Immature natural killer cell (primary cell): Measurements from ENCODE around the gene HCAR1. TPM values are rescaled to one million over a fixed set of nuclear protein-coding genes. Genes with fewer than 3 reads are reported as not detected.
"Not testable (repeated sequence)": the region's sequence is repeated elsewhere in the genome, so short reads cannot be mapped to it uniquely, and the experiment has no call there.

Experiments used
- DNase-seq, 3 donors: peaks; one replicate each; pipeline ENCODE4 v3.0.0; 2022; ENCODE audit warnings: mixed read lengths in 1 of 3
- H3K27ac Mint-ChIP-seq, 6 donors: one replicate each; pipeline ENCODE4 v1.8.0; 2020; ENCODE audit warnings: mixed read lengths in 6 of 6, mild to moderate bottlenecking in 5 of 6, inconsistent platforms in 4 of 6, moderate library complexity in 3 of 6
- H3K27me3 Mint-ChIP-seq, 3 donors: one replicate each; pipeline ENCODE4 v1.8.0; 2020 to 2021; ENCODE audit warnings: low read depth in 3 of 3, mild to moderate bottlenecking in 3 of 3, mixed read lengths in 3 of 3, moderate library complexity in 3 of 3, inconsistent platforms in 1 of 3
- H3K36me3 Mint-ChIP-seq, 3 donors: one replicate each; pipeline ENCODE4 v1.8.0; 2020; ENCODE audit warnings: mixed read lengths in 3 of 3, inconsistent platforms in 2 of 3, mild to moderate bottlenecking in 2 of 3
- H3K4me1 Mint-ChIP-seq, 2 donors: one replicate each; pipeline ENCODE4 v1.8.0; 2020; ENCODE audit warnings: inconsistent platforms in 2 of 2, mild to moderate bottlenecking in 2 of 2, mixed read lengths in 2 of 2, moderate library complexity in 1 of 2
- H3K4me3 Mint-ChIP-seq, 5 donors: one replicate each; pipeline ENCODE4 v1.8.0; 2020; ENCODE audit warnings: mild to moderate bottlenecking in 5 of 5, mixed read lengths in 5 of 5, inconsistent platforms in 3 of 5, moderate library complexity in 3 of 5
- H3K9me3 Mint-ChIP-seq, 6 donors: one replicate each; pipeline ENCODE4 v1.8.0; 2020; ENCODE audit warnings: mild to moderate bottlenecking in 6 of 6, mixed read lengths in 6 of 6, inconsistent platforms in 4 of 6, moderate library complexity in 3 of 6
- polyA plus RNA-seq, 3 donors: library from polyadenylated mRNA; unstranded; fragments of 300-500 nt; fragmentation: Illumina TruSeq; gene quantifications; one replicate each; pipeline ENCODE4 v1.2.3, GENCODE V29; 2021

Gene HCAR1
- polyA plus RNA-seq = not detected

- Mint-ChIP-seq H3K9me3 (no peaks in the 10 kb centered on the region), H3K27me3 (peaks cover 0 to 6% (median 4%) of the 10 kb centered on the region in 3 donors), H3K4me1 (peaks cover 0 to 2% of the 10 kb centered on the region in 2 donors), H3K27ac (no peak within 1 kb of the TSS), H3K4me3 (no peak within 1 kb of the TSS), H3K36me3 (no peaks in the 10 kb centered on the region)
- no peak for DNase-seq
Observed at GRCh38 chr12:122730215-122731014, at the start of gene HCAR1. TSS of gene HCAR1 (minus strand) at chr12:122730844. CDS start at chr12:122730339, 505 bp downstream.

GRCh38 chr12:122757568-122757967 lies 26.9 kb upstream of the HCAR1 start:
- no peak for DNase-seq
- H3K27me3 Mint-ChIP-seq = peaks cover 0 to 5% (median 3%) of the 10 kb centered on the region in 3 donors
- peaks cover 28 to 54% of the 10 kb centered on the region in 2 donors for H3K4me1 Mint-ChIP-seq
- peaks cover 29 to 40% (median 32%) of the 10 kb centered on the region in 3 donors for H3K36me3 Mint-ChIP-seq
- H3K9me3 Mint-ChIP-seq = no peaks in the 10 kb centered on the region
- peak overlapping the region in 3 of 6 donors; percentile 10 to 60 (median 59) for H3K27ac Mint-ChIP-seq
- no peak overlapping the region for H3K4me3 Mint-ChIP-seq

- Mint-ChIP-seq H3K36me3 (peaks cover 24 to 35% (median 28%) of the 10 kb centered on the region in 3 donors), H3K27ac (peak overlapping the region in 4 of 6 donors; percentile 18 to 64 (median 36)), H3K27me3 (peaks cover 0 to 7% (median 5%) of the 10 kb centered on the region in 3 donors), H3K9me3 (no peaks in the 10 kb centered on the region), H3K4me3 (no peak overlapping the region), H3K4me1 (peaks cover 35 to 61% of the 10 kb centered on the region in 2 donors)
- no peak for DNase-seq
Observed at GRCh38 chr12:122754790-122755189, 24.1 kb upstream of the HCAR1 start.

- DNase-seq = peak in 1 of 3 donors; percentile 3
- Mint-ChIP-seq H3K9me3 (no peaks in the 10 kb centered on the region), H3K4me1 (peaks cover 35 to 61% of the 10 kb centered on the region in 2 donors), H3K36me3 (peaks cover 24 to 35% (median 28%) of the 10 kb centered on the region in 3 donors), H3K27me3 (peaks cover 0 to 7% (median 5%) of the 10 kb centered on the region in 3 donors), H3K4me3 (peak overlapping the region; percentile 93 to 98 (median 97)), H3K27ac (peak overlapping the region; percentile 91 to 96 (median 96))
Observed at GRCh38 chr12:122753319-122753650, 22.6 kb upstream of the HCAR1 start.

- Mint-ChIP-seq H3K36me3 (peaks cover 22 to 33% (median 26%) of the 10 kb centered on the region in 3 donors), H3K9me3 (no peaks in the 10 kb centered on the region), H3K27ac (peak within 1 kb of the TSS; percentile 91 to 96 (median 96)), H3K4me3 (peak within 1 kb of the TSS; percentile 93 to 98 (median 97)), H3K27me3 (peaks cover 0 to 7% (median 5%) of the 10 kb centered on the region in 3 donors), H3K4me1 (peaks cover 32 to 58% of the 10 kb centered on the region in 2 donors)
- DNase-seq = peak; percentile 99
Observed at GRCh38 chr12:122752464-122753318, 22.0 kb upstream of the HCAR1 start, which contains the start of gene DENR. TSS of gene DENR (plus strand) at chr12:122752824. CDS start at chr12:122753702, 878 bp downstream.

- H3K27me3 Mint-ChIP-seq, DNase-seq, H3K9me3 Mint-ChIP-seq: not testable (repeated sequence)
- peak overlapping the region in 4 of 5 donors; percentile 66 to 98 (median 96) for H3K4me3 Mint-ChIP-seq
- peaks cover 12 to 19% (median 15%) of the 10 kb centered on the region in 3 donors for H3K36me3 Mint-ChIP-seq
- peak overlapping the region in 4 of 6 donors; percentile 36 to 84 (median 64) for H3K27ac Mint-ChIP-seq
- peaks cover 26 to 41% of the 10 kb centered on the region in 2 donors for H3K4me1 Mint-ChIP-seq
Observed at GRCh38 chr12:122750781-122751515, 20.3 kb upstream of the HCAR1 start.

GRCh38 chr12:122749569-122750332 lies 19.1 kb upstream of the HCAR1 start:
- Mint-ChIP-seq H3K4me1 (peaks cover 22 to 34% of the 10 kb centered on the region in 2 donors), H3K27me3 (peaks cover 0 to 7% (median 5%) of the 10 kb centered on the region in 3 donors), H3K27ac (no peak overlapping the region), H3K9me3 (no peaks in the 10 kb centered on the region), H3K36me3 (peaks cover 6 to 11% (median 8%) of the 10 kb centered on the region in 3 donors), H3K4me3 (no peak overlapping the region)
- DNase-seq = no peak

GRCh38 chr12:122747224-122748135 lies 16.8 kb upstream of the HCAR1 start:
- no peaks in the 10 kb centered on the region for H3K9me3 Mint-ChIP-seq
- H3K36me3 Mint-ChIP-seq = no peaks in the 10 kb centered on the region
- H3K27me3 Mint-ChIP-seq = peaks cover 0 to 3% (median 2%) of the 10 kb centered on the region in 3 donors
- no peak overlapping the region for H3K27ac Mint-ChIP-seq
- H3K4me1 Mint-ChIP-seq = peaks cover 8 to 12% of the 10 kb centered on the region in 2 donors
- DNase-seq = no peak
- no peak overlapping the region for H3K4me3 Mint-ChIP-seq

- Mint-ChIP-seq H3K27ac (no peak overlapping the region), H3K4me1 (no peaks in the 10 kb centered on the region), H3K4me3 (no peak overlapping the region), H3K36me3 (no peaks in the 10 kb centered on the region), H3K9me3 (no peaks in the 10 kb centered on the region), H3K27me3 (peaks cover 0 to 4% (median 2%) of the 10 kb centered on the region in 3 donors)
- DNase-seq = no peak
Observed at GRCh38 chr12:122743895-122744525, 13.4 kb upstream of the HCAR1 start.

- peaks cover 3 to 4% (median 3%) of the 10 kb centered on the region in 3 donors for H3K27me3 Mint-ChIP-seq
- H3K4me1 Mint-ChIP-seq = no peaks in the 10 kb centered on the region
- no peaks in the 10 kb centered on the region for H3K36me3 Mint-ChIP-seq
- no peak for DNase-seq
- no peak overlapping the region for H3K4me3 Mint-ChIP-seq
- no peaks in the 10 kb centered on the region for H3K9me3 Mint-ChIP-seq
- peak overlapping the region in 1 of 6 donors; percentile 73 for H3K27ac Mint-ChIP-seq
Observed at GRCh38 chr12:122740351-122740750, 9.7 kb upstream of the HCAR1 start.

GRCh38 chr12:122738571-122738970 lies 7.9 kb upstream of the HCAR1 start:
- H3K9me3 Mint-ChIP-seq = no peaks in the 10 kb centered on the region
- no peaks in the 10 kb centered on the region for H3K4me1 Mint-ChIP-seq
- H3K27me3 Mint-ChIP-seq = peaks cover 3 to 8% (median 3%) of the 10 kb centered on the region in 3 donors
- DNase-seq = no peak
- no peaks in the 10 kb centered on the region for H3K36me3 Mint-ChIP-seq
- no peak overlapping the region for H3K4me3 Mint-ChIP-seq
- no peak overlapping the region for H3K27ac Mint-ChIP-seq
